B cell (primary cell): ENCODE measurements around the gene LOX.

Source experiments
- EZH2 ChIP-seq: IDR thresholded peaks from 2 replicates; pipeline ENCODE4 v1.6.1; 2012; ENCODE audit warnings: borderline replicate concordance, low read depth, mild to moderate bottlenecking, moderate library complexity, low read length; ENCODE audit not compliant: insufficient read depth, poor library complexity, severe bottlenecking
- TF ChIP-seq, protein P1 (sequence below): fragments of 200-600 bp; IDR thresholded peaks from one replicate; pipeline ENCODE4 v1.8.0; 2022; ENCODE audit warnings: antibody characterized with exemption, mild to moderate bottlenecking

GRCh38 chr5:122073018-122073417 lies 5.0 kb downstream of the LOX start:
- TF ChIP-seq, protein P1, sequence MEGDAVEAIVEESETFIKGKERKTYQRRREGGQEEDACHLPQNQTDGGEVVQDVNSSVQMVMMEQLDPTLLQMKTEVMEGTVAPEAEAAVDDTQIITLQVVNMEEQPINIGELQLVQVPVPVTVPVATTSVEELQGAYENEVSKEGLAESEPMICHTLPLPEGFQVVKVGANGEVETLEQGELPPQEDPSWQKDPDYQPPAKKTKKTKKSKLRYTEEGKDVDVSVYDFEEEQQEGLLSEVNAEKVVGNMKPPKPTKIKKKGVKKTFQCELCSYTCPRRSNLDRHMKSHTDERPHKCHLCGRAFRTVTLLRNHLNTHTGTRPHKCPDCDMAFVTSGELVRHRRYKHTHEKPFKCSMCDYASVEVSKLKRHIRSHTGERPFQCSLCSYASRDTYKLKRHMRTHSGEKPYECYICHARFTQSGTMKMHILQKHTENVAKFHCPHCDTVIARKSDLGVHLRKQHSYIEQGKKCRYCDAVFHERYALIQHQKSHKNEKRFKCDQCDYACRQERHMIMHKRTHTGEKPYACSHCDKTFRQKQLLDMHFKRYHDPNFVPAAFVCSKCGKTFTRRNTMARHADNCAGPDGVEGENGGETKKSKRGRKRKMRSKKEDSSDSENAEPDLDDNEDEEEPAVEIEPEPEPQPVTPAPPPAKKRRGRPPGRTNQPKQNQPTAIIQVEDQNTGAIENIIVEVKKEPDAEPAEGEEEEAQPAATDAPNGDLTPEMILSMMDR: no peak
- no peak for TF ChIP-seq EZH2
